Liver (tissue), 9 donors: ENCODE results near the gene YTHDF1. TPM values are rescaled to one million over a fixed set of nuclear protein-coding genes. Genes with fewer than 3 reads are reported as not detected.
A peak's percentile ranks its signal among the peaks of the same experiment; 100 is the strongest.

Experiments
- DNase-seq: peaks from one replicate; pipeline ENCODE4 v3.0.0-alpha.2; 2017; ENCODE audit warnings: low spot score
- H3K27ac ChIP-seq, 2 donors: one replicate each; pipeline ENCODE4 v1.7.0; 2013; ENCODE audit warnings: inconsistent platforms in 2 of 2, low read length in 2 of 2, control low read depth in 1 of 2, low read depth in 1 of 2, mild to moderate bottlenecking in 1 of 2
- H3K27me3 ChIP-seq, 4 donors: one replicate each; pipeline versions ENCODE4 v1.6.1 to v1.7.0; 2013; ENCODE audit warnings: low read length in 3 of 4, inconsistent platforms in 1 of 4, mild to moderate bottlenecking in 1 of 4, moderate library complexity in 1 of 4; ENCODE audit not compliant: control insufficient read depth in 4 of 4, insufficient read depth in 4 of 4
- H3K36me3 ChIP-seq, 4 donors: one replicate each; pipeline versions ENCODE4 v1.6.1 to v1.7.0; 2013; ENCODE audit warnings: low read length in 3 of 4, mild to moderate bottlenecking in 3 of 4, low read depth in 1 of 4, moderate library complexity in 1 of 4; ENCODE audit not compliant: control insufficient read depth in 4 of 4, insufficient read depth in 3 of 4
- H3K4me1 ChIP-seq, 4 donors: one replicate each; pipeline versions ENCODE4 v1.6.1 to v1.7.0; 2013; ENCODE audit warnings: low read length in 3 of 4, mild to moderate bottlenecking in 3 of 4, moderate library complexity in 1 of 4; ENCODE audit not compliant: control insufficient read depth in 4 of 4, insufficient read depth in 4 of 4
- H3K4me3 ChIP-seq, 3 donors: one replicate each; pipeline versions ENCODE4 v1.6.1 to v1.7.0; 2013; ENCODE audit warnings: low read length in 3 of 3, control low read depth in 1 of 3, low read depth in 1 of 3, mild to moderate bottlenecking in 1 of 3
- H3K9ac ChIP-seq, 2 donors: one replicate each; pipeline ENCODE4 v1.7.0; 2013; ENCODE audit warnings: low read length in 2 of 2, mild to moderate bottlenecking in 2 of 2, moderate library complexity in 2 of 2, control low read depth in 1 of 2, low read depth in 1 of 2
- H3K9me3 ChIP-seq, 4 donors: one replicate each; pipeline versions ENCODE4 v1.6.1 to v1.7.0; 2013; ENCODE audit warnings: low read length in 3 of 4; ENCODE audit not compliant: control insufficient read depth in 4 of 4
- ATF3 ChIP-seq: IDR thresholded peaks from 2 replicates; pipeline ENCODE4 v1.6.1; 2016; ENCODE audit warnings: antibody characterized with exemption
- CTCF ChIP-seq: fragments of 150-350 bp; IDR thresholded peaks from 2 replicates; pipeline ENCODE4 v1.5.1; 2017; ENCODE audit warnings: improper control_type of control experiment, low read depth, low read length; ENCODE audit not compliant: missing input control
- EGR1 ChIP-seq, 2 donors: IDR thresholded peaks; 2 replicates each; pipeline ENCODE4 v1.6.1; 2016 to 2018; ENCODE audit warnings: antibody characterized with exemption in 2 of 2, low read depth in 2 of 2
- FOXA1 ChIP-seq: IDR thresholded peaks from 2 replicates; pipeline ENCODE4 v1.6.1; 2016; ENCODE audit warnings: antibody characterized with exemption
- FOXA2 ChIP-seq: IDR thresholded peaks from 2 replicates; pipeline ENCODE4 v1.6.1; 2016; ENCODE audit warnings: antibody characterized with exemption
- GABPA ChIP-seq, 2 donors: IDR thresholded peaks in 1 of 2; conservative IDR thresholded peaks in 1 of 2; 2 replicates each; pipeline ENCODE4 v1.6.1; 2016; ENCODE audit warnings: antibody characterized with exemption in 2 of 2, mild to moderate bottlenecking in 1 of 2, moderate library complexity in 1 of 2
- HNF4A ChIP-seq, 2 donors: conservative IDR thresholded peaks; 2 replicates each; pipeline ENCODE4 v1.6.1; 2016; ENCODE audit warnings: antibody characterized with exemption in 2 of 2, mild to moderate bottlenecking in 2 of 2
- HNF4G ChIP-seq: IDR thresholded peaks from 2 replicates; pipeline ENCODE4 v1.6.1; 2016; ENCODE audit warnings: antibody characterized with exemption
- JUND ChIP-seq, 2 donors: IDR thresholded peaks; 2 replicates each; pipeline ENCODE4 v1.6.1; 2016; ENCODE audit warnings: antibody characterized with exemption in 2 of 2
- MAX ChIP-seq: IDR thresholded peaks from 2 replicates; pipeline ENCODE4 v1.6.1; 2016; ENCODE audit warnings: antibody characterized with exemption
- NR2F2 ChIP-seq: IDR thresholded peaks from 2 replicates; pipeline ENCODE4 v1.6.1; 2016; ENCODE audit warnings: antibody characterized with exemption
- RAD21 ChIP-seq, 2 donors: IDR thresholded peaks; 2 replicates each; pipeline ENCODE4 v1.6.1; 2016; ENCODE audit warnings: antibody characterized with exemption in 2 of 2, mild to moderate bottlenecking in 2 of 2
- REST ChIP-seq: IDR thresholded peaks from 2 replicates; pipeline ENCODE4 v1.6.1; 2016; ENCODE audit warnings: antibody characterized with exemption, mild to moderate bottlenecking
- RXRA ChIP-seq, 2 donors: IDR thresholded peaks; 2 replicates each; pipeline ENCODE4 v1.6.1; 2017 to 2018; ENCODE audit warnings: antibody characterized with exemption in 2 of 2, mild to moderate bottlenecking in 1 of 2
- SP1 ChIP-seq: IDR thresholded peaks from 2 replicates; pipeline ENCODE4 v1.6.1; 2018; ENCODE audit warnings: antibody characterized with exemption, mild to moderate bottlenecking
- TAF1 ChIP-seq: conservative IDR thresholded peaks from 2 replicates; pipeline ENCODE4 v1.6.1; 2016; ENCODE audit warnings: antibody characterized with exemption, mild to moderate bottlenecking
- YY1 ChIP-seq: IDR thresholded peaks from 2 replicates; pipeline ENCODE4 v1.6.1; 2016; ENCODE audit warnings: antibody characterized with exemption, mild to moderate bottlenecking
- ZBTB33 ChIP-seq: IDR thresholded peaks from 2 replicates; pipeline ENCODE4 v1.6.1; 2016; ENCODE audit warnings: antibody characterized with exemption
- WGBS: extraction: QIAGEN DNeasy Blood & Tissue Kit; methylation state at CpG from one replicate; pipeline ENCODE4 v1.1.7; 2013; 5-methylcytosine and 5-hydroxymethylcytosine counted together
- polyA plus RNA-seq, 2 donors: library from polyadenylated mRNA; stranded (reverse) in 1 of 2; unstranded in 1 of 2; fragments of 200-250 nt in 1 of 2; fragments of >200 nt in 1 of 2; fragmentation: Nextera tagmentation in 1 of 2; extraction: Ambion mirVana in 1 of 2; gene quantifications; one replicate each; pipeline versions ENCODE4 v1.2.1 to v1.2.3, GENCODE V29; 2013 to 2015
- total RNA-seq, 2 donors: library from RNA; depleted of rRNA; stranded (reverse); fragments of >200 nt; gene quantifications; one replicate each; pipeline ENCODE4 v1.2.3, GENCODE V29; 2014
- donor health status: healthy.
- donor health status: healthy.
- donor health status: healthy.
- donor health status: healthy.
- donor health status: healthy.

YTHDF1 gene
- total and polyA plus RNA-seq, 4 donors, result 6.8 to 19.5 (median 14.9) TPM

- WGBS, result 2% methylated on average over 46 of the region's 46 CpGs
- peak within 1 kb of the TSS in 1 of 3 donors; percentile 25 for H3K4me3 ChIP-seq
Observed at GRCh38 chr20:63254232-63254605, 38.3 kb upstream of the YTHDF1 start, which contains the start of gene NKAIN4. NKAIN4 (minus strand) TSS chr20:63254463; CDS start chr20:63254450, 13 bp downstream.

More at GRCh38 chr20:63254232-63254605, 38.3 kb upstream of the YTHDF1 start, which contains the start of gene NKAIN4:
- Histone ChIP-seq H3K36me3 (no peaks in the 10 kb centered on the region), H3K4me1 (peaks cover 0 to 12% (median 2%) of the 10 kb centered on the region in 4 donors), H3K27me3 (peaks cover under 1 to 17% (median 6%) of the 10 kb centered on the region in 4 donors), H3K9ac (no peak within 1 kb of the TSS), H3K9me3 (no peaks in the 10 kb centered on the region), H3K27ac (no peak within 1 kb of the TSS)
- DNase-seq, result no peak
- TF ChIP-seq MAX (no peak), GABPA (IDR thresholded peaks at IDR 0.05 in 1 of 2, conservative IDR thresholded peaks at IDR 0.05 in 1 of 2) (no peak), EGR1 (IDR thresholded peaks at IDR 0.05; ENCODE audit: low read depth in 2 of 2) (no peak), FOXA1 (no peak), NR2F2 (no peak), RAD21 (IDR thresholded peaks at IDR 0.05) (no peak), SP1 (no peak), HNF4G (no peak), ATF3 (no peak), HNF4A (conservative IDR thresholded peaks at IDR 0.05) (no peak), CTCF (no peak), ZBTB33 (no peak), FOXA2 (no peak), REST (no peak), TAF1 (no peak), JUND (IDR thresholded peaks at IDR 0.05) (no peak), RXRA (IDR thresholded peaks at IDR 0.05) (no peak), YY1 (no peak)
